ENCODE data around the gene IL17RE. TPM values are rescaled to one million over a fixed set of nuclear protein-coding genes. Genes with fewer than 3 reads are reported as not detected.
"Not testable (repeated sequence)": the region's sequence is repeated elsewhere in the genome, so short reads cannot be mapped to it uniquely, and the experiment has no call there.

The IL17RE gene
- total RNA-seq, 1 donor from 2014 or later: 2.4 TPM

DNA sequence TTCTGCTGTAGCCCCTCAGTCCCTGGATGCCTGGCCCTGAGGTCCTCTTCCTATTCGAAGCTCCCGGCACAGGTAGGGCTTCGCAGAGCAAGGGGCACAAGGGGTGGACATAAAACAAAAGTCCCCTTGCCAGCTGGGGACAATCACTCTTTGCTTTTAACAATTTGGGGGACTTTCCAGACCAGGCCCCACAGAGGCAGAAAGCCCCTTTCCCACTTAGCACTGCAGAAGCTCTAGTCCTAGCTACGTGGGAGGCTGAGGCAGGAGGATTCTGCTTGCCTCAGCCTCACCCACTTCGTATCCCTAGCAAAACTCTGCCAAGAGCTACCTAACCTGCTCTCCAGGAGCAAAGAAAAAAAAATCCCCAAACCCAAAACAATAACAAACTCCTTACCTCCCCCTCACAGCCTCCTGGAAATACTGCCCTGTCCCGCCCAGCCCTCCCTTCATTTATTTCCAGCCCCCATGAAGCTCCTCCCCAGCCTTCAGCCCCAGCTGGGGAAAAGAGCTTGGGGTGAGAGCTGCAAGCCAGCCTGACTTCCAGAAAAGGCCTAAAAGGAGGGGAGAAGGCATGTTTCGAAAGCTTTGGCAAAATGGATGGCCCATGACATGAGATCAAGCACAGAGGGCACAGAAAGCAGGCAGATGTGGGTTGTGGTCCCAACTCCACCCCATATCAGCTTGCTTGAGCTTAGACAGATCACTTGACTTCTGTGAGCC lies 22.7 kb upstream of the IL17RE start, which contains the start of gene CIDEC:
CIDEC (minus strand) TSS at position 424 of the 720 bp plus-strand sequence. CDS start 1,767 bp downstream, outside the sequence.
- intact Hi-C loops (cut with micrococcal nuclease): no loop called here

DNA sequence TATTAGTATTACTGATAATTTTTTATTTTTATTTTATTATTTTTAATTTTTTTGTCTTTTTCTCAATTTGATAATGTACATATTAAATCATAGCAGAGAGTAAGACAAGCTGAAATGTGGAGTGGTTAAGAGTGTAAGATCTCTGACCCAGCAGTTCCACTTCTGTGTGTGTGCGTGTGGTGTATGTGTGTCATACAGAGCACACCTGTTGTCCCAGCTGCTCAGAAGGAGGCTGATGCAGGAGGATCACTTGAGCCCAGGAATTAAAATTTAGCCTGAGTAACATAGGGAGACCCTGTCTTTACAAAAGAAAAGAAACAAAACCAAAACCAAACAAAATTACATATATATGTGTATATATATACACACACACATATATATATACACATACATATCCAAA lies 21.2 kb upstream of the IL17RE start:
- intact Hi-C loops (cut with micrococcal nuclease): no loop called here

DNA sequence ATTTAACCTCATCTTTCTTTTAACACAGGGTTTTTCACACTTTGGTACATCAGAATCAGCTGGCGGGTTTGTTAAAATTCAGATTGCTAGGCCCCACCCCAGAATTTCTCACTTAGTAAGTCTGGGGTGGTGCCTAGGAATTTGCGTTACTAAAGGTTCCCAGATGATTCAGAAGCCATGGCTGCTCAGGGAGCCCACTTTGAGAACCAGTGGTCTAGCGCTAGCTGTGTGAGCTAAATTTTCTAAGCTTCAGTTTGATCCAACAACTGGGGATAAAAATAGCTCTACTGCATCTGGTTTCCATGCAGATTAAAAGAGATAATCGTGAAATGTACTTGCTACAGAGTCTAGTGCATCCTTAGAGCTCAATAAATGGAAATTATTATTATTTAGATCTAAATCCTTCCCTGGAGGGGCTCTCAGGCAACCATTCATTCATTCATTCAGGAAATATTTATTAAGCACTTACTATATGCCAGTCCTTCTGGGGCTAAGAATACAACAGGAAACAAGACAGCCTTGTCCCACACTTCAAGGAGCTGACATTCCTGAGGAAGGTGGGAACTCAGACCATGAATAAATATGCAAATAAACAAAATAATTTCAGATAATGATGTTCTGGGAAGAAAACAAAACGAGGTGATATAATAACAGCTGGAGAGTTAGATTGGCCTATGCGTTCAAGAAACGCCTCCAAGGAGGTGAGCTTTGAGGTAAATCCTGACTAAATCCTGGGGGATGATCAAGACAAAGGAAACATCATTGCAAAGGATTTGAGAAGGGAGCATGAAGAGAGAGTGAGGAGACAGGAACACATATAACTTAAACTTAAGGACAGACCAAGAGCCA lies 18.7 kb upstream of the IL17RE start:
- intact Hi-C loops (cut with micrococcal nuclease): no loop called here

DNA sequence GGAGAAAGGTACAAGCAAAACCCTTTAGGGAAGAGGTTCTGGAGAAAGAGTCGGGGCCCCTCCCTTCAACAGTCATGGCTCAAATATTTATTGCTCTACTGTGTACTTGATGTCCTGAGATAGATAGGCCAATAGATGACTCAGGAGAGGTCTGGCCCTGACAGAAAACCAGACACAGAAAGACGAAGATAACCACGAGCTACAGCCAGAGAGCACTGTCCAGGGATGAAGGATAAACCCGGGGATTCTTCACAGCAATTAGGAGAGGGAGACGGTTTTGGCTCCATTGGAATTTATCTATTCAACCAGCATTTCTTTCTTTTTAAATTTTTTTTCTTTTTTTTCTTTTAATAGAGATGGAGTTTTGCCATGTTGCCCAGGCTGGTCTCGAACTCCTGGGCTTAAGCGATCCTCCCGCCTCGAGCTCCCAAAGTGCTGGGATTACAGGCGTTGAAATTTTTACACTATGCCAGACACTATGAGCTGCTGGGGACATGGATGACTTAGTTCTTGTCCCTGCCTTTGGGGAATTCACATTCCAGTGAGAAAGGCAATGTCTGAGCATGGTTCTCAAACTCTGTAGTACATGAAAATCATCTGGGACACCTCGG lies 18.0 kb upstream of the IL17RE start:
- intact Hi-C loops (cut with micrococcal nuclease): no loop called here

DNA sequence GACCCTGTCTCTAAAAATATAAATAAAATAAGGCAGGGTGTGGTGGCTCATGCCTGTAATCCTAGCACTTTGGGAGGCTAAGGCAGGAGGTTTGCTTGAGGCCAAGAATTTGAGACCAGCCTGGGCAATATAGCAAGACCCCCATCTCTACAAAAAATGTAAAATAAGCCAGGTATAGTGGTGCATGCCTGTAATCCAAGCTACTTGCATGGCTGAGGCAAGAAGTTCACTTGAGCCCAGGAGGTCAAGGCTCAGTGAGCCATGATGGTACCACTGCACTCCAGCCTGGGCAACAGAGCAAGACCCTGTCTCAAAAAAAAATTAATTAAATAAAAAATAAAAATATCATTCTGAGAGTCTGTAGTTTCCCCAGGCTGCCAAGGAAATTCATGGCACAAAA lies 16.3 kb upstream of the IL17RE start:
- intact Hi-C loops (cut with micrococcal nuclease): no loop called here

DNA sequence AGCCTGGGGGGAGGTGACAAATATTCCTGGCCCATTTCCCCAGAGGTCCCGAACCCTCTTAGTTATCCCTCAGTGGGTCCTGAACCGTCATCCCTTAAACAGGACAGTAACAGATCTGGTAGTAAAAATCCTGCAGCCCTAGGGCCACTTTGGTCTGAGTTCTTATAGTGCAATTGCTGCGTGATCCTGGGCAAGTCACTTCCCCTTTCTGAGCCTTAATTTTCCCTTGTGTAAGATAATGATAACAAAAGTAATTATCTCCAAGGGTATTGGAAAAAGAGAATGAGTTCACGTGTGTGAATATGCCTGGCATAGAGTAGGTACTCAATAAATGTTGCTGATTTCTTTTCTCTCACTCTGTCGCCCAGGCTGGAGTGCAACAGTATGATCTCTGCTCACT lies 15.2 kb upstream of the IL17RE start:
- intact Hi-C loops (cut with micrococcal nuclease): no loop called here

DNA sequence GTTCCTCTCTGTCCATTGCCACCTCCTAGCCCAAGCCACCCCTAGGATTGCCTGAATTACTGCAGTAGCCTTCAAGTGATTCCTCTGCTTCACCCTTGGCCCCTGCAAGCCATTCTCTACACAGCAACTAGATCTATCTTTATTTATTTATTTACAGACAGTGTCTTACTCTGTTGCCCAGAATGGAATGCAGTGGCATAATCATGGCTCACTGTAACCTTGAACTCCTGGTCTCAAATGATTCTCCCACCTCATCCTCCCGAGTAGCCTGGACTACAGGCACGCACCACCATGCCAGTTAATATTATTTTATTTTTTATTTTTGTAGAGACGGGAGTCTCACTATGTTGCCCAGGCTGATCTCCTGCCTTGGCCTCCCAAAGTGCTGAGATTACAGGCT lies 14.1 kb upstream of the IL17RE start:
- intact Hi-C loops (cut with micrococcal nuclease): no loop called here

DNA sequence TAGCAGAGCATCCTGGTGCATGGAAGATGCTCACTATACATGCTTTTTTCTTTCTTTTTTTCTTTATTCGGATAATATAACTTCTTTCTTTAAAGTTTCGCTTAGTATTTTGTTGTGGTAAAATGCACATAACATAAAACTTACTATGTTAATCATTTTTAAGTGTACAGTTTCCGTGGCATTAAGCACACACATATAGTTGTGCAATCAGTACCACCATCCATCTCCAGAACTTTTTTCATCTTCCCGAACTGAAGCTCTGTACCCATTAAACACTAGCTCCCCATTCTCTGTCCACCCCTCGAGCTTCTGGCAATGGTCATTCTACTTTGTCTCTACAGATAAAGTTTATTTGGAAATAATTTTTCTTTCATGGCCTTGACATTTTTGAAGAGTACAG lies 13.2 kb upstream of the IL17RE start:
- intact Hi-C loops (cut with micrococcal nuclease): no loop called here

DNA sequence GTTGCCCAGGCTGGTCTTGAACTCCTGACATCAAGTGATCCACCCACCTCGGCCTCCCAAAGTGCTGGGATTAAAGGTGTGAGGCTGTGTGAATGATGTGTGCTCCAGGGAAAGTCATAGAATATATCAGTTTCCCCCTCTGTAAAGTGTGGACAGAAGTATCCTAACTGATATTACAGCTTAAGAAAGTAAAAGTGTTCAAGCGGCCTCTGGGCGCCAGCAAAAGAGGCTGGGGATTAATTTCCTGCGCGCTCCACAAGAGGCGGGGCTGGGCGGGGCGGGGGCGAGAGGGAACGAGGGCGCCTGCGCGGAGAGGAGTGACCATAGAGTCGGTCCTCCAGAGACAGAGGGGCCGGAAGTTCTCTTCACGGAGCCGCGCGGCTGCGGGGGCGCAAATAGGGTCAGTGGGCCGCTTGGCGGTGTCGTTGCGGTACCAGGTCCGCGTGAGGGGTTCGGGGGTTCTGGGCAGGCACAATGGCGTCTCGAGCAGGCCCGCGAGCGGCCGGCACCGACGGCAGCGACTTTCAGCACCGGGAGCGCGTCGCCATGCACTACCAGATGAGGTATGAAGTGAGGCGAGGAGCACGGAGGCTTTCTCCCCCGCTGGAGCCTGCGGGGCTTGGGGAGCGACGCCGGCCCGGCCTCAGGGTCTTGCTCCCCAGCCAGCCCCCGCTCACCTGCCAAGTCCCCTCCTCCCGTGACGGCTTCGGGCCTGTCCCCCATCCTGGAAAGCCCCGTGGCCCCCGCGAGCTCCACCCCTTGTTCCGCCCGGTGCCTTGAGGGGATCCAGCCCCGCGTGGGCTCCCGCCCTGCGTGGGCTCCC lies 12.2 kb upstream of the IL17RE start, which contains the start of gene JAGN1:
JAGN1 (plus strand) TSS at position 362 of the 823 bp plus-strand sequence; CDS start at position 475, 113 bp downstream.
- intact Hi-C loops (cut with micrococcal nuclease): loop anchor here (1.0 to 2.0 kb wide), 17 partner anchors 12 to 494 kb away; partner anchors contain the start of genes BRK1, BRPF1, CRELD1 and EMC3

DNA sequence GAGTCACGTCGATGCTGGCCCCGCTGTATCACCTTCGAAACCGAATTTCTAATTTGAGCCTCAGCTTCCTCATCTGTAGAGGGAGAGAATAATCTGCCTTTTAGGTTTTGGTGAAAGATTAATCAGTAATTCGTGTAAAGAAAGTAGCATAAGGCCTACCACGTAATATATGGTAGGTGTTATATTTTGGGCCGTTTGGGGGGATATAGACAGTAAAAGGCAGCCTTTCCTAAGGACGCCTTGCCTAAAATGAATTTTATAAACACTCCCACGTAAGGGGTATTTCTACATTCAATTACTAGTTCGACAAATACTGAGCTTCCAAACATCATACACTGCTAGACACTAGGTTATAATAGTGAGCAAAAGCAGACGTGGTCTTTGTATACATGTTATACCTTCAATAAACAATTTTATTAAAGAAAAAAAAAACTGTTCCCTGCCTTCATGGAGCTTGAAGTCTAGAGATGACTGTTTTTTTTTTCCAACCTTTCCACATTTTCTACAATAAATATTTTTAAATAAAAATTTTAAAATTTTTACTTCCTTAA lies 11.5 kb upstream of the IL17RE start:
- intact Hi-C loops (cut with micrococcal nuclease): loop anchor here (1.0 to 2.0 kb wide), 2 partner anchors 11 to 24 kb away; partner anchors contain the start of gene IL17RE

DNA sequence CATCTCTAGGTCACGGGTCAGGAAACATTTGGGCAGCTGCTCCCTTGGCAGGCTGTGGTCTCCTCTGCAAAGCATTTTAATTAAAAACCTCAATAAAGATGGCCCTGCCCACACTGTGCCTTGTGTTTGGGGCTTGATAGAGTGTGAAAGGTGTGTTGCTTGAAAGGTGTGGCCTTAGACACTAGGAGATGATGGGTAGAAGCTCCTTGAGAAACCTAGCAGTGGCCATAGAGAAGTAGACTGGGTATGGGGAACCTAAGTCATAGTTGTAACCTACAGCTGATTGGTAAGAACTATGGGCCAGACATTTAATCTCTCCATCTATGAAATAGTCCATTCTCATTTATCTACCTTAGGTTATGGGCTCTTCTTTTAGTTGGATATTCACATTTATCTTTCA lies 8.9 kb upstream of the IL17RE start:
- intact Hi-C loops (cut with micrococcal nuclease): no loop called here

DNA sequence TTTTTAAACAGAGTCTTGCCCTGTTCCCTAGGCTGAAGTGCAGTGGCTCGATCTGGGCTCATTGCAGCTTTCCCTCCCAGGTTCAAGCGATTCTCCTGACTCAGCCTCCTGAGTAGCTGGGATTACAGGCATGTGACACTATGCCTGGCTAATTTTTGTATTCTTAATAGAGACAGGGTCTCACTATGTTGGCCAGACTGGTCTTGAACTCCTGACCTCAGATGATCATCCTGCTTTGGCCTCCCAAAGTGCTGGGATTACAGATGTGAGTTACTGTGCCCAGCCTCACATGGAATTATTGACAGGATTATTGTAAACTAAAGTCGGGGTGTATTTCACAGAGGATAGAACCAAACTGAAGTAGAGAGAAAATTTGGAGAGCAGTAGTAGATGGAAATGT lies 6.9 kb upstream of the IL17RE start:
- intact Hi-C loops (cut with micrococcal nuclease): not testable (repeated sequence)

DNA sequence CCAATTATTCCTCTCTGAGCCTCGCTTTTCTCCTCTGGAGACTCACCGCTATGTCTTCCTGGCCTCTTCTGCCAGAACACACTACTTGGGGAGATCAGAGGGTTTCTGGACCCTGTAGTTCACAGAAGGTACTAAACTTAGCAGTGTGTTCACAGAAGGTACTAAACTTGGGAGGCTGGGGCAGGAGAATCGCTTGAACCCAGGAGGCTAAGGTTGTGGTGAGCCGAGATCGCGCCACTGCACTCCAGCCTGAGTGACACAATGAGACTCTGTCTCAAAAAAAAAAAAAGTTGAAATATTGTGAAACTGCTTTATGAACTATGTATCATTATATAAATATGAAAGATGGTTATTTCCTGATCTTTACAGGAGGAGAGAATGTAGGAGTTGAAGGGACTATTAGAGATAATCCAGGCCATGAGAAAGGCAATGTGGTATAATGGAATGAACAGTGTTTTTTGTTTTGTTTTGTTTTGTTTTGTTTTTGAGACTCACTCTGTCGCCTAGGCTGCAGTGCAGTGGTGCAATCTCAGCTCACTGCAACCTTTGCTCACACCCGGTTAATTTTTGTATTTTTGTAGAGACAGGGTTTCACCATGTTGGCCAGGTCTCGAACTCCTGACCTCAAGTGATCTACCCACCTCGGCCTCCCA lies 5.8 kb upstream of the IL17RE start:
- intact Hi-C loops (cut with micrococcal nuclease): not testable (repeated sequence)

DNA sequence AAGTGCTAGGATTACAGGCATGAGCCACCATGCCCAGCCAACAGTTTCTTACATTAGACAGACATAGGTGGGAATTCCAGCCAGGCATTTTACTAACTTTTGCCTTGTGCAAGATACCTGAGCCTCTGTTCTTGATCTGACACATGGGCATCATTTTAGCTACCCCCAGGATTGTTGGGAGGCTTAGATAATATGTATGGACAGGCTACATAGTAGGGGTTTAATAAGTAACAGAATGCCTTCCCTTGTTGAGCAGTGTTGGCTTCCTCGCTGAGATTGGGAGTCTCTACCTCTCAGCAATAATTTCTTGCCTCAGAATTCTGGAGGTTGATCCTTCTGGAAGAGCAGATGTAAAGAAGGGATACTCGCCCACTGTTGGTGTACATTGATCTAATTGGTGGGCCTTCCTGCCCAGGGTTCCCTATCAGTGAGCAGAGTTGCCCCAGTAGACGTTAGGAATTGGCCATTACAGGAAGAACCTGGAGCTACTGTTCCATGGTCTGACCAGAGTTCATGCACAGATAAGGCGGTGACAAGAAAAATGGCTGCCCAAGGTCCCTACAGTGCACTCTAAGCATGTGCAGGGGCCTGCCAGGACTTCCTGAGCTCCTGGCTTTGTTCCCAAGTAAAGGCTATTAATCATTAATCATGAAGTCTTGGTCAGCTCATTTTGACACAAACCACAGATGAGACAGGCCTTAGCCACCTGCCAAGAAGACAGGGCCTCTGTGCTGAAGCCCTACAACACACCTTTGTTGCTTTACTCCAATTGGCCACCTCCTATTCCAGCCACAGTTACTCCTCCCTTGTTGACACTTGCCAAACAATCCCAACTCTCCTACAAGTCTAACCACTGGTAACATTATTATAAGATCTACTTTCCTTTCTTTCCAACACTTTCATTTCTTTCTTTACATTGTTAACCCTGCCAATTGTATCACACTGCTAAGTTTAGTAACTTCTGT lies 5.0 kb upstream of the IL17RE start:
- intact Hi-C loops (cut with micrococcal nuclease): no loop called here

DNA sequence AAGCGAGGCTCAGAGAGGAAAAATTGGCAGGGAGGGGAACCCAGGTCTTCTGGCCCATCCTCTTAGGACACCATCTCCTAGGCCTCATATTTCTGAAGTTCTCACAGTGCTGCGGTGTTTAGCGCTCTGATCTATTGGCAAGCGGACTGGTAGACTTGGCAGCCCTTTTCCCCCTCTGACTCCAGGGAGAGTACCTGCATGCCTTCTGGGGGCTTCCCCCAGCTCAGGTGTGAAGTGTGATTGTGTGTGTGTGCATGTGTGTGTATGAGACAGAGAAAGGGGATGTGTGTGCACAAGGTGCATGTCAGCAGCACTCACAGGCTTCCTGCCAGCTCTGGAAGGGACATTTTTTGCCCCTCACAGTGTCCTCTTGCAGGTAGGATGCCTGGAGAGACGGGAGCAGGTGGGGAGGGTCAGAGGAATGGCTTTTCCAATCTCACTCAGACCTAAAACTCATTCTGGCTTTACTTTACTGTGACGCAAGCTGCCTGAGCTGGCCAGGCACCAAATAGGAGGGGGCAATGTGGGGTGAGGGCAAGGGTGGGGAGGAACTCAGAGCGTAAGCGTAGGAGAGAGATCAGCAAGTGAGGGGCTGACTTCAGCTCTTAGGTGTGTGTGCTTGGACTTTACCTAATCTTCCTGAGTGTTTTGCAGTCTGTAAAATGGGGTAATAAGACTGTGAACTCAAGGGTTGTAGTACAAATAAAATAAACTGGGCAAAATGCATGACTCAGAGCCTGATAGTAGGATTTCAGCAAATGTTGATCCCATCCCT lies 4.0 kb upstream of the IL17RE start:
- intact Hi-C loops (cut with micrococcal nuclease): no loop called here

DNA sequence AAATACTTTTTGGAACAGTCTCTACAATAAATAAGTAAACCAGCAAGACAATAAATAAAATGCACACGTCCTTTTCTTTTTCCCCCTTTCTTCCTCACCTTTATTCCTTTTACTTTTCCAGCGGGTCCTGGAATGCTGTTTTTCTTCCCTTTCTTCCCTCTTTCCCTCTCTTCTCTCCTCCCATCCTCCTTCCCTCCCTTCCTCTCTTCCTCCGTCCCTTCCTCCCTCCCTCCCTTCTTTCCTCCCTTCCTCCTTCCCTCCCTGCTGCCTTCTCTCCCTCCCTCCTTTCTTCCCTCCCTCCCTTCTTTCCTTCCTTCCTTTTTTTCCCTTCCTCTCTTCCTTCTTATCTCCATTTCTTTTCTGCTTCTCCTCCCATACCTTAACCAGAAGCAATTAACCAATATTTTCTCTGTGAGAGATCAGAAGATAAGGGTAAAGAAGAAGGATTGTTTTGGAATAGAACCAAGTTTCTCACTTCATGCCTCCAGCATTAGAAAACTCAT lies 3.3 kb upstream of the IL17RE start:
- intact Hi-C loops (cut with micrococcal nuclease): no loop called here

DNA sequence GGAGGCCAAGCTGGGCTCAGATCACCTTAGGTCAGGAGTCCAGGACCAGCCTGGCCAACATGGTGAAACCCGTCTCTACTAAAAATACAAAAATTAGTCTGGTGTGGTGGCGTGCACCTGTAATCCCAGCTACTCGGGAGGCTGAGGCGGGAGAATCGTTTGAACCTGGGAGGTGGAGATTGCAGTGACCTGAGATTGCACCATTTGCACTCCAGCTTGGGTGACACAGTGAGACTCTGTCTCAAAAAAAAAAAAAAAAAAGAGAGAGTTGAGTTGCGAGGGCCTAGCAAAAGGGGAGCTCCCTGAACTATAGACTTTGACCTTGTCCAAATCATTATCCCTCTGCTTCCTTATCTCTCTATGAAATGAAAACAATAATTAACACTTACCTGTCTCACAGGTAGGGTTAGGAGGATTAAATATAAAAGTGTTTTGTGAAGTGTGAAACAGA lies 1.7 kb upstream of the IL17RE start:
- intact Hi-C loops (cut with micrococcal nuclease): not testable (repeated sequence)

DNA sequence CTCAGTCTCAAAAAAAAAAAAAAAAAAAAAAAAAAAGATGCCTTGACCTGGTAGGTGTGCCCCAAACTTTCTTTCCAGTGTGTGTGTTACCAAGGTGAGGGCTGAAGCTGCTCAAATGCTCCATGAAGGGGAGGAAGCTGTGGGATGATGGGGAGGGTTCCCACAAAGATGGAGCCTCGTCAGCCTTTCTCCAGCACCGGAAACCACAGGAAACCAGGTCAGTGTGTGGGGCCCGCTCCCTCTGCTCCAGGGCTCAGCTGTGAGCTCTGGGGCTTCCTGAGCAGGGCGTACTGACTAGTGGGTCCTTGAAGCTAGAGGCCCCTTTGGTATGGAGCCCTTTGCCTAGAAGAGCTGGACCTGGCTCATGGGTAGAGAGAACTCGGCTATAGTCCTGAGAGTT lies 681 bp upstream of the IL17RE start:
- intact Hi-C loops (cut with micrococcal nuclease): loop anchor here (1.0 kb wide), 2 partner anchors 11 to 13 kb away; no protein-coding TSS in a partner anchor
